IPS-NIHi11 (cell line): ENCODE data around the gene CEP41.

ENCODE experiments used
- DNase-seq: peaks from one replicate; pipeline ENCODE4 v3.0.0; 2012; ENCODE audit warnings: mixed read lengths, low spot score

CEP41 gene

DNA sequence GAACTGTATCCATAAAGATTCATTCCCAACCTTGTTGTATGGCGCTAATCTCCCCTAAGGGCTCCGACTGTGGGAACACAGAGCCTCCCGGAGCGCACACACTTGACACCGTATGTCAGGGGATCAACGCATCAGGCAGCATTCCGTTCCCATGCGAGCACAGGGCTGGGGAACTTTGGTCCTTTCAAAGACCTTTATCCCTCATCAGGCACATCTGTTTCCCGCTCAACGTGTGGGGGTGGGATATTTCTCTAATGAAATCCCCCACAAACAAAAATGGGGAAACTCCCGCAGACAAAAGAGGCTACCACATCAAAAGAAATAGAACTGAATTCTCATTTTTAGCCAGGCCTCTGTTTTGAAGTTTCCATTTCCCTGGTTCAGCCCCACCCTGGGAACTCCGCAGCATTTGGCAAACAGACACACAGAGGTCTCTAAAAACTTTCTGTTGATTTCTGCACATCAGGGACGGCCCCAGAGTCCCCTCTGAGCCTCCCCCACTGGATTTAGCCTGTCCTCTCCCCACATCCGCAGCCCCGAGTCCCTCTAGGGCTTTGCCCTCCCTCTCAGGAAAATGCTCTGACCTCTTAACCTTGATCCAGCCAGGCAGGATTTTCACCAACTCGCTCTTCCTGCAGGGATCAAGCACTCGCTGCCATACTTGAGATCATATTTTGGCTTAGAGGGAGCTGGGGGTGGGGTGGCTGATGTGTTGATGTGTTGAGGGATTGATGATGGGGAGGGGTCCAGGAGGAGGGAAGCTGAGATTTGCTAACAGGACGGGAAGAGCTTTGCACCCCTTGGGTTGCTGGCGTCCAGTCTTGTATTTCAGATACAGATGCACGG is 89.6 kb downstream of the CEP41 start:
- DNase-seq = no peak

DNA sequence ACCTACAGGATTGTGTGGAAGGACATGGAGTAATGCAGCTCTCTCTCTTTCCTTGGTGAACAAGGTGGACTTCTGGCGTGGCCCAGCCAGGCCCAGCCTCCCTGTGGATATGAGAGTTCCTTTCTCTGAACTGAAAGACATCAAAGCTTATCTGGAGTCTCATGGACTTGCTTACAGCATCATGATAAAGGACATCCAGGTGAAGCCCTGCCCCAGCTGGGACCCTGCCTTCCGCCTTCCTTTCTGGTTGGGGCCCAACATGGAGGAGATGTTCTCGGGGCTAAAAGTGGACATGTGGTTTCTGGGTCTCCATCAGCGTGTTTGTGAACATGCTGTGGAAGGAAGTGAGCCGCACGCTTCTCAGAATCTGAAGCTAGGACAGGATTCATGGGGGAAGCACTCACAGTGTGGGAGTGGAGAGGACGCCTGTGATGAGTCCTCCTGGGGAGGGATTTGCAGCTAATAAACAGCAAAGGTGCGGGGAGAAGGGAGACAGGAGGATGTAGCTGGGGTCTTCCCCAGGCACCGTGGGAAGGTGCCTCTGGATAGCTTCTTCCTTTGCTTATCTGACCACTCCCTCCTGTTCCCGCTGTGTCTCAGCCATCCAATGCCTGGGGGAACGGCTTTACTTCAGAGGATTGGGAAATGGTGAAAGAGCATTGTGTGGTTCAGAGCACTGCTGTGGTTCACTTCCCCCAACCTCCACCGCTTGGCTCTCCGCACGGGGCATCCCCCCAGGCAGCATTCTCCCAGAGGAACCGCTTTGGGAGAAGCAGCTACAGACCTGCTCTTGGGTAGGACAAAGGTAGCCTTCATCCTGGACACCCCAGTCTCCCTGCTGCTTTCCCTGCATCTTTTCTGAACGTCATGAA is 90.7 kb downstream of the CEP41 start:
- DNase-seq = no peak

DNA sequence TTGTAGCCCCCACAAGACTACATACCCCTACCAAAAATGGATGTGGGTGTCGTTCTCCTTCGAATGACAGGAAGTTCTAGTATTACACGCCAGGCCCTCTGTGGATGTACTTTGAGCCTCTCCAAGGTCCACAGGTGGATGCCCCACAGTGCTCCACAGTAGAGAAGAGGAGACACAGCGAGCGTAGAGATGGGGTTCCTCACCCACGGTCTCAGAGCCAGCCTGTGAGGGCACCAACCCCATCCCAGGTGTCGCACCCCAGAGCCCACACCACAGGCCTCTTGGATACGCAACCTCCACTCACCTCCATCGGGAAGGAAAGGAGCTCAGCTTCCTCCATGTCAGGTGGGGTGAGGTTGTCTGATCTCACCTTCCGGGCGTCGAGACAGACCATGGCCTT is 93.9 kb downstream of the CEP41 start:
- DNase-seq = no peak

DNA sequence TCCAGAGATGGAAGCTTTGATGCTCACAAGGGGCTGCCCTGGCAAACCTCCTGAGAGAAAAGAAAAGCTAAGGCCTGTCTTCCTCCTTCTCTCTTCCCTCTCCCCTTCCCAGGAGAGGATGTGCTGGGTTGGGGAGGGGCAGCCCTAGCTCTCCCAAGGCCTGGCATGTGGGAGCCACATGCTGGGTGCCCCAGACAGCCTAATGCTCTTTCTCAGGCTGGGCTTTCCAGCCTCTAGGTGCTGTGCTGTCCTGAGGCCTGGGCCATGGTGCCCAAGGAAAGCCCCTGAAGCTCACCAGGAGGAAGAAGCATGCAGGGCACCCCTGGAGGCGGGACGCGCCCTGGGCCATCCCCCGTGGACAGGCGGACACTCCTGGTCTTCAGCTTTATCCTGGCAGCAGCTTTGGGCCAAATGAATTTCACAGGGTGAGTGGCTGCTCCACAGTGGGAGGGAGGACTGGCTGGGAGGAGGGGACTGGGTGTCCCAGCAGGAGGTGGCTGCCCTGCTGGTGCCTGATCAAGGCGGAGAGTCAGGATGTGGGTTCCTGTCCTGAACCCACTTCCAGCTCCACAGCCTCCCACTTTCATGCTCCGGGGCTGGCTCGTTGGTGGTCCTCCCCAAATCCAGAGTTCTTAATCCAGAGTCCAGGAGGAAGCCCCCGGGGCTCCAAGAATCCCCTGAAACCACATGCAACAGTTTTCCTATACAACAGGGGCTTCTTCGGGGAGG is 94.5 kb downstream of the CEP41 start:
- no peak for DNase-seq

DNA sequence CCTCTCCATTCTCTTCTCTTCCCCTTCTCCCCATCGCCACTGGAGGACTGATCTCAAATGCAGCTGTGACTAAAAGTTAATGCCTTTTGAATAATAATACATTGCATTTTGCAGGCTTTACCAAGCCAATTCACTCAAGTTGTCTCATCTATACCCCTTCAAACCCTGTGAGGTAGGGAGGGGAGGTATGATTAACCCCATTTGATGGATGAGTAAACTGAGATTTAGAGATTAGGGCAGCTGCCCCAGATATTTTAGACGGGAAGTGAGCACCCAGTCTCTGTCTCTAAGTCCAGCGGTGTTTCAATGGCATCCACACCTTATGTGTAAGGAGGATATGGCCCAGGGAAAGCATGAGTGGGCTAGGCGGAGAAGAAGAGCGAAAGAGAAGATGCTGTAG is 95.1 kb downstream of the CEP41 start:
- no peak for DNase-seq

DNA sequence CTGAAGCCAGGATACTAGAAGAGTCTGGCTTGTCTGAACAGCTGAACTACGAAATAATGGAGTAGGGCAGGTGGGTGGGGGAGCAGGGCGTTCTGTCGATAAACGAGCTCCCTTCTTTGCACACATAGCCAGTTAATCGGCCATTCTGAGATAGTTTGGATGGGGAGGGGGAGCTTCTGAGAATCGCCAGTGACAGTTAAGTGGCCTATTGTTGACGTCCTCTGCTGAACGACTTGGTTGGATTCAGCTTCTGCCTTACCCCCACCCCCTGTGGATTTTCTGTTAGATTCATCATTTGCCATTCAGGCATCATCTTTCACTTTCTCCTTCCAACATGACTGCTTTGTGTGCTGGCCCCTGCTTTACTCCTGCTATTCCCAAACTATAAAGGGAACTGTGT is 95.7 kb downstream of the CEP41 start:
- no peak for DNase-seq

DNA sequence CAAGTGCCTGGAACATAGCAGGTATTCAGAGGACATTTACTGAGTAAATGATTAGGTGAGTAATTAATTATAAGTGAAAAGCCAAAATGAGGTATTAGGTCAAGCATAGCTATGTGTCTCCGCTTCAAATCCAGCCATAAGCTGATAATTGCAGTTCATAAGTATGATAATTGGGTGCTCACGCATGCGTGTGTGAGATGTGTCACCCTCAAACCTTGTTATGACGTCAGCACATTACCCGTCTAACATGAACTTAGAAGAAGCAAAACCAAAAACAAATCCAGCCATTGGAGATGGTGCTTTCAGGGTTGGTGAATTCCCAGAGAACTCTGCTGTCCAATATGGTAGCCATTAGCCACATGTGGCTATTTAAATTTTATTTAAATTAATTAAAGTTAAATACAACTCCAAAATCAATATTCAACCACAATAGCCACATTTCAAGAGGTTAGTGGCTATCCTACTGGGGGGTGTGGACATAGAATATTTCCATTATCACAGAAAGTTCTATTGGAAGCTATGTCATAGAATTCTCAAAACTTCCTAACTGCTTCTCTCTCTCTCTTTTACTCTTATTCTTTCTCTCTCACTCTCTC is 96.4 kb downstream of the CEP41 start, which contains the start of gene CPA5:
Gene CPA5 (plus strand): TSS at position 546 of the 596 bp plus-strand sequence. CDS start 1,670 bp downstream, outside the sequence.
- no peak for DNase-seq
